Measurements from ENCODE around the gene PRR36.

GRCh38 chr19:7871437-7872305 lies 2.5 kb downstream of the PRR36 start:
- TF ChIP-seq CTCF (IDR thresholded peaks at IDR 0.05) = no peak
- no peak for TF ChIP-seq POLR2A (IDR thresholded peaks at IDR 0.05)

Data from vagina (tissue), 2 donors.